C4-2B (cell line): ENCODE data around the gene TTC36.

ENCODE experiments used
- H3K27ac ChIP-seq: fragments of 450-650 bp; 2 replicates; pipeline ENCODE4 v1.5.1; 2017
- ZFX ChIP-seq: fragments of 450-650 bp; IDR thresholded peaks from 2 replicates; pipeline ENCODE4 v1.6.1; 2017
- TF ChIP-seq, protein P1 (sequence below): fragments of 450-650 bp; conservative IDR thresholded peaks from 2 replicates; pipeline ENCODE4 v1.5.1; 2017; ENCODE audit warnings: mild to moderate bottlenecking

TTC36 gene

GRCh38 chr11:118511601-118512000 lies 15.7 kb upstream of the TTC36 start:
- H3K27ac ChIP-seq = no peak overlapping the region
- TF ChIP-seq, protein P1, sequence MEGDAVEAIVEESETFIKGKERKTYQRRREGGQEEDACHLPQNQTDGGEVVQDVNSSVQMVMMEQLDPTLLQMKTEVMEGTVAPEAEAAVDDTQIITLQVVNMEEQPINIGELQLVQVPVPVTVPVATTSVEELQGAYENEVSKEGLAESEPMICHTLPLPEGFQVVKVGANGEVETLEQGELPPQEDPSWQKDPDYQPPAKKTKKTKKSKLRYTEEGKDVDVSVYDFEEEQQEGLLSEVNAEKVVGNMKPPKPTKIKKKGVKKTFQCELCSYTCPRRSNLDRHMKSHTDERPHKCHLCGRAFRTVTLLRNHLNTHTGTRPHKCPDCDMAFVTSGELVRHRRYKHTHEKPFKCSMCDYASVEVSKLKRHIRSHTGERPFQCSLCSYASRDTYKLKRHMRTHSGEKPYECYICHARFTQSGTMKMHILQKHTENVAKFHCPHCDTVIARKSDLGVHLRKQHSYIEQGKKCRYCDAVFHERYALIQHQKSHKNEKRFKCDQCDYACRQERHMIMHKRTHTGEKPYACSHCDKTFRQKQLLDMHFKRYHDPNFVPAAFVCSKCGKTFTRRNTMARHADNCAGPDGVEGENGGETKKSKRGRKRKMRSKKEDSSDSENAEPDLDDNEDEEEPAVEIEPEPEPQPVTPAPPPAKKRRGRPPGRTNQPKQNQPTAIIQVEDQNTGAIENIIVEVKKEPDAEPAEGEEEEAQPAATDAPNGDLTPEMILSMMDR = no peak
- TF ChIP-seq ZFX = no peak

DNA sequence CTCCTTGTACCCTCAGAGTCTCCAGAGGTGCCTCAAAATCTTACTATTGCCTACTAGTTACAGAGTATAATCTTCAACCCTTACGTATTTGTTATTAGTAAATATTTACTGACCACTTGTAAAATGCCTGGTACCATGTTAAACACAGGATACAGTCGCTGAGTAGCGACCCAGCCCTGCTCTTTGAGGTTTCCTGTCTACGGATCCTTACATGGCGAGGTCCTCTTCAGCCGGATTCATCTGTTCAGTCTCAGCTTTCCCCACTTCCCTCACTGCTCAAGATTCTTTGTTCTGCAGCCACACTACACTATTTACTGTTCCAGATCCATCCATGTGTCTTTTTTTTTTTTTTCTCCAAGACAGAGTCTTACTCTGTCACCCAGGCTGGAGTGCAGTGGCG lies 13.2 kb upstream of the TTC36 start:
- no peak for TF ChIP-seq ZFX
- TF ChIP-seq, protein P1 = no peak
- H3K27ac ChIP-seq = no peak overlapping the region

DNA sequence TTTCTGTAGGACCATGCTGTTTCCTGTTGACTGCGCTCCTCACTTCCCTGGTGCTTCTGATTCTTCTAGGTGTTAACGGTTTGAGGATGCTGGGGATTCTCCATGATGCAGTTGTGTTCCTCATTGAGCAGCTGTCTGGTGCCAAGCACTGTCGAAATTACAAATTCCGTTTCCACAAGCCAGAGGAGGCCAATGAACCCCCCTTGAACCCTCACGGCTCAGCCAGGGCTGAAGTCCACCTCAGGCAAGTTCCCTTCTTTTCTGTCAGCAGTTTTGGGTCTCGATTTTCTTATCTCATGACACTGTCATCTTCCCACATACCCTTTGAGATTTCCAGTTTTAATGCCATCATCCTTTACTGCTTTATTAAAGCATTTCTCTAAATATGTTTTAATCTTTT lies 7.7 kb upstream of the TTC36 start:
- no peak overlapping the region for H3K27ac ChIP-seq
- TF ChIP-seq, protein P1 = no peak
- TF ChIP-seq ZFX = no peak

DNA sequence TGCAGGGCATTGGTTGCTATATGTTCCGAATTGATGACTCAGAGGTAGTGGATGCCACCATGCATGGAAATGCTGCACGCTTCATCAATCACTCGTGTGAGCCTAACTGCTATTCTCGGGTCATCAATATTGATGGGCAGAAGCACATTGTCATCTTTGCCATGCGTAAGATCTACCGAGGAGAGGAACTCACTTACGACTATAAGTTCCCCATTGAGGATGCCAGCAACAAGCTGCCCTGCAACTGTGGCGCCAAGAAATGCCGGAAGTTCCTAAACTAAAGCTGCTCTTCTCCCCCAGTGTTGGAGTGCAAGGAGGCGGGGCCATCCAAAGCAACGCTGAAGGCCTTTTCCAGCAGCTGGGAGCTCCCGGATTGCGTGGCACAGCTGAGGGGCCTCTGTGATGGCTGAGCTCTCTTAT lies 5.4 kb upstream of the TTC36 start:
- H3K27ac ChIP-seq = no peak overlapping the region
- TF ChIP-seq, protein P1 = no peak
- no peak for TF ChIP-seq ZFX

DNA sequence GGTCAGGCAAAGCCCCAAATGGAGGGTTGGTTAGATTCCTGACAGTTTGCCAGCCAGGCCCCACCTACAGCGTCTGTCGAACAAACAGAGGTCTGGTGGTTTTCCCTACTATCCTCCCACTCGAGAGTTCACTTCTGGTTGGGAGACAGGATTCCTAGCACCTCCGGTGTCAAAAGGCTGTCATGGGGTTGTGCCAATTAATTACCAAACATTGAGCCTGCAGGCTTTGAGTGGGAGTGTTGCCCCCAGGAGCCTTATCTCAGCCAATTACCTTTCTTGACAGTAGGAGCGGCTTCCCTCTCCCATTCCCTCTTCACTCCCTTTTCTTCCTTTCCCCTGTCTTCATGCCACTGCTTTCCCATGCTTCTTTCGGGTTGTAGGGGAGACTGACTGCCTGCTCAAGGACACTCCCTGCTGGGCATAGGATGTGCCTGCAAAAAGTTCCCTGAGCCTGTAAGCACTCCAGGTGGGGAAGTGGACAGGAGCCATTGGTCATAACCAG lies 4.7 kb upstream of the TTC36 start:
- TF ChIP-seq, protein P1 = peak; percentile 54
- no peak for TF ChIP-seq ZFX
- no peak overlapping the region for H3K27ac ChIP-seq

DNA sequence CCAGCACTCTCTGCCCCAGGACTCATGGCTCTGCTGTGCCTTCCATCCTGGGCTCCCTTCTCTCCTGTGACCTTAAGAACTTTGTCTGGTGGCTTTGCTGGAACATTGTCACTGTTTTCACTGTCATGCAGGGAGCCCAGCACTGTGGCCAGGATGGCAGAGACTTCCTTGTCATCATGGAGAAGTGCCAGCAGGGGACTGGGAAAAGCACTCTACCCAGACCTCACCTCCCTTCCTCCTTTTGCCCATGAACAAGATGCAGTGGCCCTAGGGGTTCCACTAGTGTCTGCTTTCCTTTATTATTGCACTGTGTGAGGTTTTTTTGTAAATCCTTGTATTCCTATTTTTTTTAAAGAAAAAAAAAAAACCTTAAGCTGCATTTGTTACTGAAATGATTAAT lies 2.9 kb upstream of the TTC36 start:
- H3K27ac ChIP-seq = no peak overlapping the region; the same call in 1 of the 2 replicates
- TF ChIP-seq, protein P1 = no peak
- no peak for TF ChIP-seq ZFX

DNA sequence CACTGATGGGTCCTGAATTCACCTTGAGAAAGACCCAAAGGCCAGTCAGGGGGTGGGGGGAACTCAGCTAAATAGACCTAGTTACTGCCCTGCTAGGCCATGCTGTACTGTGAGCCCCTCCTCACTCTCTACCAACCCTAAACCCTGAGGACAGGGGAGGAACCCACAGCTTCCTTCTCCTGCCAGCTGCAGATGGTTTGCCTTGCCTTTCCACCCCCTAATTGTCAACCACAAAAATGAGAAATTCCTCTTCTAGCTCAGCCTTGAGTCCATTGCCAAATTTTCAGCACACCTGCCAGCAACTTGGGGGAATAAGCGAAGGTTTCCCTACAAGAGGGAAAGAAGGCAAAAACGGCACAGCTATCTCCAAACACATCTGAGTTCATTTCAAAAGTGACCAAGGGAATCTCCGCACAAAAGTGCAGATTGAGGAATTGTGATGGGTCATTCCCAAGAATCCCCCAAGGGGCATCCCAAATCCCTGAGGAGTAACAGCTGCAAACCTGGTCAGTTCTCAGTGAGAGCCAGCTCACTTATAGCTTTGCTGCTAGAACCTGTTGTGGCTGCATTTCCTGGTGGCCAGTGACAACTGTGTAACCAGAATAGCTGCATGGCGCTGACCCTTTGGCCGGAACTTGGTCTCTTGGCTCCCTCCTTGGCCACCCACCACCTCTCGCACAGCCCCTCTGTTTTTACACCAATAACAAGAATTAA lies 2.4 kb upstream of the TTC36 start:
- no peak for TF ChIP-seq ZFX
- TF ChIP-seq, protein P1 = no peak
- H3K27ac ChIP-seq = no peak overlapping the region
